ENCODE measurements around the gene RRAD.

DNA sequence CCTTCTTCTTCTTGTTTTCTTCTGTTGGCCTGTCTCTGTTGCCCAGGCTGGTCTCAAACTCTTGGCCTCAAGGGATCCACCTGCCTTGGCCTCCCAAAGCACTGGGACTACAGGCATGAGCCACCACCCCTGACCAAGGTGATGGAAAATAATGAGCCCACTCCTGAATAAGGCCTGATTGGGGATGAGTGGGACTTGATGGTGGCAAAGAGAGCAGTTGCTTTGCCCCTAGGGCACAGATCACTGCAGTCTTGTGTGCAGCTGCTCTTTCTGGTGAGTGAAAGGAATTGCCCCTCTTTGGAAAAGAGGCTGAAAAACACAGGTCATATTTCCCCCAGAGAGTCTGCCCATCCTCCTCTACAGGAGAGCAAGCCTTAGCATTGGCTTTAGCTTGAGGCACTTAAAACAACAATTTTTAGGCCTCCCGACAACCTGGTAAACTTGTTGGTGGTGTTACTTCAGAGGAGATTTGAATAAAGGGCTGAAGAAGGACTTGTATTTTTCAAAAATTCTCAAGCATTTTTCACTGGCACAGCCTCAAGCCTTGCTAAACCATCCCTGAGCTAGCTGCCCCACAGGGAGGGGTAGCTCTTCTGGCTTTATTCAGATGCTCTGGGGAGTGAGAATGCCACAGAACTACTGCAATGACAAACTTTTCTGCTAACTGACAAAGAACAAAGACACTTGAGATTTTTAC is 51.1 kb downstream of the RRAD start:
- TF ChIP-seq SUZ12 (IDR thresholded peaks at IDR 0.05) (no peak), ELF4 (IDR thresholded peaks at IDR 0.05) (no peak)

All from HEK293T (cell line).